ENCODE results near the gene CACNA2D3.

Gene CACNA2D3

DNA sequence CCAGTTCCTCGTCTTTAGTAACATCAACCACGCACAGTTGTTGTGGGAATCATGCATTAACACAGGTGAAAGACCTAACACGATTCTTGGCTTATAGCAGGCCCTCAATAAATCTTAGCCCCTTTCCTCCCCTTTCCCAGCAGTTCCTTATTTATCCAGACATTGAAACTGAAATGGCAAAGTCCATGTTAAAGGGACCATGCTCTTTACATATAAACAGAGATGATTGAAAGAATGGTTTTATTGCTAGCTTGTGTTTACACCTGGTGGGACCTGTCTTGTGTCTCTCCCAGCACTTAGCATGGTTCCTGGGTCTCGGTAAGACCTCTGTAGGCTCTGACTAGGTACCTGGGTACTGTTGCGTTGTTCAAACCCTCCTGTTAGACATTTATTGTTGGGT, 553.7 kb downstream of the CACNA2D3 start:
- DNase-seq (ENCODE audit: low read depth): no peak

DNA sequence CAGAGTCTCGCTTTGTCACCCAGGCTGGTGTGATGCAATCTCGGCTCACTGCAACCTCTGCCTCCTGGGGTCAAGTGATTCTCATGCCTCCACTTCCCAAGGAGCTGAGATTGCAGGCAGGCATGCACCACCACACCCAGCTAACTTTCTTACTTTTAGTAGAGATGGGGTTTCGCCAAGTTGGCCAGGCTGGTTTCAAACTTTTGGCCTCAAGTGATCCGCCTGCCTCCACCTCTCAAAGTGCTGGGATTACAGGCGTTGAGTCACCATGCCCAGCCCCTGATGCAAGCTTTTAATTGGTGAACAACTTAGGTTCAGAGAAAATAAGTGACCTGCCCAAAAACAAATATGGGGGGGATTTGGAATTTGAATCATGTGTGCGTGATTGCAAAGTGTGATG, 559.4 kb downstream of the CACNA2D3 start:
- DNase-seq (ENCODE audit: low read depth): no peak

DNA sequence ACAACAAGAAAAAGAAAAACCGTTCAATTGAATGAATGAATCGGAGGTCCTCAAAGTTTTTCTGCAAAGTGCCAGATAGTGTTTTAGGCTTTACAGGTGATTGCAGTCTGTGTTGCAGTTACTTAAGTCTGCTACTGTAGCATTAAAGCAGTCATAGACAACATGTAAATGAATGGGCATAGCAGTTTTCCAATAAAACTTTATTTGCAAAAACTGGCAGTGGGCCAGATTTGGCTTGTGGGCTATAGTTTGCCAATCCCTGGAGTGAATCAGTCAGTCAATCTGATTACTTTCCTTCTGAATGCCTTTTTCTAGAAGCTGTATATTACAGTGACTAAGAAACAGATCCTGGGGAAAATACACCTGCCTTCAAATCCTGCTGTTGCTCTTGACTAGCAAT, 562.9 kb downstream of the CACNA2D3 start:
- DNase-seq (ENCODE audit: low read depth): no peak

DNA sequence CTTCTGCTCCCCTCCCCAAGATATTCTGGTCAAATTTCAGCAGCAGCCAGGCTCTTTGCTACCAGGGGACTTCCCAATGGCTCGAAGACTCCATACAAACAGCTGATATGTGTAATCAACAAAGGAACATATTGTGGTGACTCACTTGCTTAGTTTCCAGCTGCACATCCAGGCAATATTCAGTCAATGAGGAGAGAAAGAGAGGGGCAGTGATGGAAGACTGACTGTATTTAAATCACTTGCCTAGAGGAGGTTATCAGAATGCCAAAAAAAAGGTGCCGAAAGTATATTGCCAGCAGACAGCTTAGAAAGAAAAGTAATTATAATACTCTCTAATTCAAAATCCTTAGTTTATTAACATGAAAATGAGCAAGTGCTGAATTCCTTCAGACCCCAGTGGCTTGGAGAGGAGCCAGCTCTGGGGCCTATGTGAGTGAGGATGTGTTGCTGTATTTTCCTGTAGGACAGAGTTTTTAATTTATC, 569.0 kb downstream of the CACNA2D3 start:
- no peak for DNase-seq (ENCODE audit: low read depth)

DNA sequence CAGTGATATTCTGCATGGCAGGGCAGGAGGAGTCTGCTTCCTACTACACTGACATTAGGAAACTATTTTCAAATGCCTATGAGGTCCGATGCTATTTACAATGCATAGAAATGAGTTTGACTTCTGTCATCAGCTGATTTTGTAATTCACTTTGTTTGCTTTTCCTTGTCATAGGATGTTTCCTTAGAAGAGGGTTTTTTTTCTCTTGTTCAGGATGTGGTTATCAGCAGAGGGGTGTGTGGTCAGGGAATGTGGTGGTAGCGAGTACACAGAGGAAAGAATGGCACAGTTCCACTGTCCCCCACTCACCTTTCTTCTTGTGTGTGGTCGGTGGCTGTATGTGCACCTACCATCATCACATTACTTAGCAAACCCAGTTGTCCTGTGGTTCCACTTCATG, 574.0 kb downstream of the CACNA2D3 start:
- DNase-seq (ENCODE audit: low read depth): no peak

DNA sequence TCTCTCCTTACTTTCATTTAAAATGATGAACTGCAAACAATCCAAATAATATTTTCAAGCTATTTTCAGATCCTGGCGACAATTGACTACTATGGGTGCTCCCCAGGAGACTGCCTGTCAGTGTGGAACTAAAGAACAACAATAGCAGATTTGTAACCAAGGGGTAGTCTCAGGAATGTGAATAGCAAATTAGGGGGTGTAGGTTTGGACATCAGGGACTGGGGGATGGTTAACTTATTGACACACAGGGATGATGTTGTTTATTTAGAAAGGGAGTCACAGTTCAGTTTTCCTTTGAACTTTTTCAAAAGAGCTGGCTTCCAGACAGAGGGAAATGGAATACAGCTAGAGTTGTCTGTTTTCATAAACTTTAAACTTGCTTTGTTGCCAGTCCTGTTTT, 575.7 kb downstream of the CACNA2D3 start:
- DNase-seq (ENCODE audit: low read depth): no peak

DNA sequence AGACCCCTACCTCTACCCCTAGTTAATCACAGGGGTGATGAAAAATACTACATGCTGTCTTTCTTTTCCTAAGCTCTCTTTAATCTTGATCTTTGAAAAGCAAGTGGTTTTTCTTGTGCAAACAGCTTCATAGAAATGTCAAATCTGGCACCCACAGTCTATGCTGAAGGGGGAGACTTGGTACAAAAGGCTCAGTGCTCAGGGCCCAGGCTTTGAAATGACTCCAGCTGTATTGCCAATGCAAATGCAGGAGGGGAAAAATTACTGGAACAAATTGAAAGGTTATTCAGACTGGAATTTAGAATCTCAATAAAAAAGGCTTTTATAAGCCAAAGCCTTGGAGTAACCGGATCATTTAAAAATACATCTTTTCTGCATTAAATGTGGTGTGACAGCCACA, 581.6 kb downstream of the CACNA2D3 start:
- no peak for DNase-seq (ENCODE audit: low read depth)

DNA sequence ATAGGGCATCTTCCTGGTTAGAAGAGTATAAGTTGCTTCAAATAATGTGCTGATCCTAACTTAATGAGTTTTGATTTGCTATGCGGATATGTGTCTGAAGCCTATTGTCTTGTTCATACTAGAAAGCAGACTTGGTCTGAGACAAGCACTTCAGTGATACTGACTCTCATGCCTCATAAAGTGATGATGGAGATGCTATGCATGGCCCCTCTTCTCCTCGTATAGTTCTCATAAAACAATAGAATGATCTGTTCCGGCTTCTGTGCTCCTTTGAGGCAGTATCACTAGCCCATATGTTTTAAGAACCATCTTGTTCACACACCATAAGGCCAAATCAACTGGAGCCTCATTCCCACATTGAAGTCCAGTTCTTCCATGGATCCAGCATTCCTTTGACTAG, 583.4 kb downstream of the CACNA2D3 start:
- DNase-seq (ENCODE audit: low read depth): no peak

DNA sequence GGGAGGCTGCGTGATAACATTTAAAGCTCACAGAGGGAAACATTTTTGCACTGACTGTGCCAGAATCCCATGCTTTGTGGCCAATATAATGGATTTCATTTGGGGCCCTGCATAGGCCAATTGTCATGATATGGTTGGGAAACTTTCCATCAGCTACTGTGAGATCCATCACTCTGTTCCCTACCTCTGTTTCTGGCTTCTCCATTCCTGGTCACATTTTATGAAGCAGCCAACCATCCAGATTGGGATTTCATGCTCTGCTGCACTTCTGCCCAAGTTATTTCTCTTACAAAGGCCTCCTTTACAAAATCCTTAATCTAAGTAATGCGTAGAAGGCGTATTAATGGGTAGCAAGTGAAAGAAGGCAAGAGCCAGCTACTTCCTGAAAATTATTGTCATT, 584.4 kb downstream of the CACNA2D3 start:
- no peak for DNase-seq (ENCODE audit: low read depth)

DNA sequence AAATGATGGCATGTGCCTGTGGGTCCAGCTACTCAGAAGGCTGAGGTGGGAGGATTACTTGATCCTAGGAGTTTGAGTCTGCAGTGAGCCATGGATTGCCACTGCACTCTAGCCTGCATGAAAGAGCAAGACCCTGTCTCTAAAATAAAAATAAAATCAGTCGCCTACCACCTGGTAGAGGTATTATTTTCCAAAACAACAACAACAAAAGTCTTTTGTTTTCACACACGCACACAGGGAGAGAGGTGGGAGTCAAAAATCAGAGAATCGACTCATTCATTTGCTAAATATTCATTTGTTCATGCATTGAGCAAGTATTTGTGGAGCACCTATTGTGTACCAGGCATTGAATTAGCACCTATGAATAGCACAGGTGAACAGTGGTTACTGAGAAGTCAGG, 587.4 kb downstream of the CACNA2D3 start:
- DNase-seq (ENCODE audit: low read depth): no peak

DNA sequence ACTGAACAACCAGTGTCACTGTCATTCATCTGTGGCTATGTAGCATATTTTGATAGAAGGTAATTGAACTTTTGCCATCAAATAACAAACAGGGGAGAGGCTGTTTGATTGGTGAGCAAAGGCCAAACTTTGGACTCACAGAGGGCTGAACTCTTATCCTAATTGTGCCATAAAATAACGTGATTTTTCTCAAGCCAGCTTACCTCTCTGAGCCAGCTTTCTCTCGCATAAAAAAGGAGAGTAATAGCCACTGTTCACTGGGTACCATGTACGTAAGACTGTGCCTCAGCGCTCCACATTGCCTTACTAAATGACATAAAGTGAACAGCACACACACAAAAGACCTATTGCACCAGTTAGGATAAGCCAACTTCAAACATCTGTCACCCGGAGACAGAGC, 588.6 kb downstream of the CACNA2D3 start:
- DNase-seq (ENCODE audit: low read depth): no peak

DNA sequence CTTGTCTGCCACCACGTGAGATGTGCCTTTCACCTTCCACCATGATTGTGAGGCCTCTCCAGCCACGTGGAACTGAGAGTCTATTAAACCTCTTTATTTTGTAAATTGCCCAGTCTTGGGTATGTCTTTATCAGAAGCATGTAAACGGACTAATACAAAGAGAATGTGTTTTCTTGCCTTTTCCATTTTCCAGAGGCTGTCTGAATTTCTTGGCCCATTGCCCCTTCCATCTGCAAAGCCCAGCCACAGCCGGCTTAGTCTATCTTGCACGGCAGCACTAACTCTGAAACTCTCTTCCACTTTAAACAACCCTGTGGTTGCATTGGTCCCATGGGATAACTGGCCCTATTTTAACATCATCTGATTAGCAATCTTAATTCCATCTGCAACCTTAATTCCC, 590.2 kb downstream of the CACNA2D3 start:
- DNase-seq (ENCODE audit: low read depth): no peak

DNA sequence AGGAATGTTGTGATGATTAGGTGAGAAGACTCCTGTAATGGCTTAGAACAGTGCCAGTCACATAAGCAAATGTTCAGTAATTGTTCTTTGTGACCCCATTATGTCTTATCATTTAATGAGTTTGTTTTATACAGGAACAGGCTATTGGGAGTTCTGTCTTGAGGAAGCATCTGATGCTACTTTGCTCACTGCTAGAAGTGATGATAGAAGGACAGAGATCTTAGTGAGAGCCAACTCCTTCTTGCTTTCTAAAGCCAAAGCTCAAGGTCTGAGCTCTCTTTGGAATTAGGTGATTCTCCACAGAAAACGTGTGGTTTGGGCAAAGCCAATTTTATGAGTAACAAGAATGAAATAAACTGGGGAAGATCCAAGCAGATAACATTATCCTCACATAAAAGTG, 590.7 kb downstream of the CACNA2D3 start:
- no peak for DNase-seq (ENCODE audit: low read depth)

DNA sequence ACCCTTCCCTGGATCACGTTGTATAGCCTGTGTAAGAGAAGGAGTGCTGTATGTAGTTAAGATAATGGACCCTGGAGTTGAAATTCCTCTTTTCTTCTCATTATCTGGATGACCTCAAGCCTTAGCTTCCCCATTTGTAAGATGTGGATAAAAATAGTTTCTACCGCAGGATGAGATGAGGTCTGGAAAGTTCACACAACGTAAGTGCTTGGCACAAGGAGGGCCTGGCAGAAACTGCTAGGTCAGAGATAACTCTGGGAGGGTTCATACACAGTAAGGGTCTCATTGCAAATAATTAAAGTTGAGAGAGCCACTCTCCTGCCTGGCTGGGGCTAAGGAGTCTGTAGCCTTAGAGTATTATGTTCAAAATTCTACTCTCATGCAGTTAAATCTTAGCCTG, 591.1 kb downstream of the CACNA2D3 start:
- no peak for DNase-seq (ENCODE audit: low read depth)

DNA sequence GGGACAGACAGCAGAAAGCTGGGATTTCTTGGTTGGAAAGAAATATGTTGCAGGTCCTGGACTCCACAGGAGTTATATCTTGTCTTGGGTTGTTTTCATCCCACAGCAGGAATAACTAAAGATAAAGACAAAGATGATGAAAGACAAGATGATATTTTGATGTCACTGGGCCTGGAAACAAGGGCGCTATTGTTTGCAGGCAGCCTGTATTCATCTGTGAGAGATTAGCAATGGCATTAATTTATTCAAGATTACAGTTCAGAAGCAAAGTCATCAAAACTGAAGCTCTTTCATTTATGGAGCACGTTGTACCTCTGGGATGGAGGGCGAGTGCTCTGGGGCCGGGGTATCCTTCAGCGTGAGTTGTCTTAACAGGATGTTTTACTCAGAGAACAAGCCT, 591.7 kb downstream of the CACNA2D3 start:
- no peak for DNase-seq (ENCODE audit: low read depth)

DNA sequence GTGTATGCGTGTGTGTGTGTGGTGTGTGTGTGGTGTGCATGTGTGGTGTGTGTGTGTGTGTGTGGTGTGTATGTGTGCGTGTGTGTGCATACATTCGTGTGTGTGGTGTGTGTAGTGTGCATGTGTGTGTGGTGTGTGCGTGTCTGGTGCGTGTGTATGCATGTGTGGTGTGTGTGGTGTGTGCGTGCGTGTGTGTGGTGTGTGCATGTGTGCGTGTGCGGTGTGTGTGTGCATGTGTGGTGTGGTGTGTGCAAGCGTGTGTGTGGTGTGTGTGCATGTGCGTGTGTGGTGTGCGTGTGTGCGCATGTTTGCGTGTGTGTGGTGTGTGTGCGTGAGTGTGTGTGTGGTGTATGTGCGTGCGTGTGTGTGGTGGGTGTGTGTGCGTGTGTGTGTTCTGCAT, 595.2 kb downstream of the CACNA2D3 start:
- DNase-seq (ENCODE audit: low read depth): no peak

DNA sequence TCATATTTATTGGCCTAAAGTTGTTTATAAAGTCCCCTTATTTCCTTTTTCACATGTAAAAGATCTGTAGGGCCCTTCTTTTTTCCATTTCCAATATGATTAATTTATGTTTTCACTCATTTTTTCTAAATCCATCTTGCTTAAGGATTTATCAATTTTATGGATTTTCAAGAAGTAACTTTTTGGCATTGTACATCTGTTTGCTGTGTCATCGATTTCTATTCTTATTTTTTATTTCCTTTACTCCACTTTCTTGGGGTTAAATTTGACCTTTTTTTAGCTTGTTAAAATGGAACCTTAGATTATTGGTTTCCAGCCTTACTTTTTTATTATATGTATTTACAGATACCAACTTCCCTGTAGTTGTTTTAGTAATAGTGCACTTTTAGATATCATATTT, 597.6 kb downstream of the CACNA2D3 start:
- no peak for DNase-seq (ENCODE audit: low read depth)

DNA sequence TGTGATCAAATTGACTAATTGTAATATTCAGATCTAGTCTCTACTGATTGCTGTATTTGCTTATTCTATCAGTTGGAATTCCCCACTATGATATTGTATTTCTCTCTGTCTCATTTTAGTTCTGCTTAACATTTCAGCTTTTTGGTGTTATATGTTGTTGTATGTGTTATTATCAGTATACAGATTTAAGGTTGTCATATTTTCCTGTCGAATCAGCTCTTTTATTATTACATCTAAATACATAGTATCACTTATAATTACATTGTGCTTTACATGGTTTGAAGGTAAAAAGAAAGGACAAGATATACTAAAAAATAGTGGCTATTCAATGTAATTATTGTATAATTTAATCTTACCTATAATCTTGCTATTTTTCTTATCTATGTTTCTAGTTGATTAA, 598.3 kb downstream of the CACNA2D3 start:
- DNase-seq (ENCODE audit: low read depth): no peak

DNA sequence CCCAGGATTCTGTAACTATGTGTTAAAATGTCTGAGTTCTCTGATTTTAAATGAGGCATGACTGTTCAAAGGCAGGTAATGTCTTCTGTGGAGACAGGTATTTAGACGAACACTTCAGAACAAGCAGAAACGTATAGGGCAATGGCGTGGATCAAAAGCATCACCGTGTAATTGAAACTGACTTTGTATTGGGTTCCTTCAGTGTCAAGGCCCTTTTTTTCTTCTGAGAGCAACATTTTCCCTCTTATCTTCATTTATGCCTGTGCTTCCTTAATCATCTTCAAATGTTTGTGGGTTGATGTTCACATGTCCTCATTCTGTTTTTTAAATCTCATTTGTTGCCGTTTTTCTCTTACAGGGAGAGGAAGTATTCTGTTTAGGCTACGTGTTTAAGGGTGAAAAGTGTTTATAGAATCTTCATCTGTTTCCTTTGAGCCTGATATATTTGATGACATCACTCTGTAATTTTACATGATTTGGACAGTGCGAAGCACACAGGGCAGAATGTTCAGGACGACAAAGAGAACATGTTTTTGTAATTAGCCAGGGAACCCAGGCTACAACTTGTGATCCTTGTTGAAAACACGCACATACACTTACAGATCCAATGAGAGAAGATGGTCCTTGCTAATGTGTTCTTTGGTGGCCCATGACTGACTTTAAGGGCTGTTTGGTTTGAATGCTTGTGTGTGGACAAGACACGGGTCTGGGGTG, 609.5 kb downstream of the CACNA2D3 start:
- DNase-seq (ENCODE audit: low read depth): no peak

DNA sequence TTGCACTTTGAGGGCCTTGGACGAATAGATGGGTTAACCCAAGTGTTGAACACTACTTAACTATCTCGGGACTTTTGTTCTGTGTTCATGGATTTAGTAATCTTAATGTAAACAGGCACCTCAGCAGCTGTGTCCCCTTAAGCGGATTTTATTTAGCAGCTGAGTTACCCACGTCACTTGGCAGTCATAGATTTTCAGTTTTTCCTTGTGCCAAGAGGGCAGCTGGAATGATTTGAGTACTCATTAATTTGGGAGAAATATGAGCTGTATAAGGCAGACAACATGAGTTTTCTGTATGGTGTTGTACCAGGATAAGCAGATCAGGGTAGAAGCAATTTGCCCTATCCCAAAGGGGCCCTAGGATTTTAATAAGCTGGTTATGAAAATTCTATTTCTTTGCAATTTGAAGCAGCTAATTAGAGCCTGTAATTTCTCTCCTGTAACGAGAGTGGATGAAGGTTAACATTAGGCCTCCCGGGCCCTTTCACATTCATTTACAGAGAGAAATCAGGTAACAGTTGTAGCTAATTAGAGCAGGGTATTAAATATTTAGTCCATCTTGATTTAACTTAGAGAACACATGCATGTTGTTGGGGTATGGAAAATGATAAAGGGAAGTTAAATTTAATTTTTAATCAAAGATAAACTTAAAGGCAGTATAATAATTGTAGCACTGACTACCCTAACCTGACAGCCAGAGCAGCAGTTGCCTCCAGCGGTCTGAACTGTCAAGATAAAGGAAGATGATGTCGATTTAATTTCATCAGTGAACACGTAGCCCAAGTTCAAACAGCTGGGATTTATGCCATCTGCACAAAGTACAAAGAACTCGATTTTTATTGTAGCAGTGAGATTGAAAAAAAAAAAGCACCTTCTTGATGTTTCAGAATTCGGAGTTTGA, 611.0 kb downstream of the CACNA2D3 start:
- no peak for DNase-seq (ENCODE audit: low read depth)

DNA sequence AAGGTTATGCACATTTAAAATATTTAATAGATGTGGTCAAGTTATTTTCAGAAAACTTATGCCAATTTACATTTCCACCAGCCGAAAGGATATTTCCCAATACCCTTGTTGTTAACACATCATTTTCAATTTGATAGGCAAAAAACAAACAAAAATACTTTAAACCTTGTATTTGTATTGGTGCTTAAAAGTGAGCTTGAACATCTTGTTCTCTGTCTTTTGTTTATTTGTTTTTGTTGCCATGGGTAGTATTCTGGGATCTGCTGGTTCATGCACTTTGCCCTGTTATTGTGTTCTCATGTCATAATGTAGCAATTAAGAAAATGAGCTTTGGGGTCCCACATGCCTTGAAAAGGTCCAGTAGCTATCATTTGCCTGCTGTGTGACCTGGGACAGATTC, 614.1 kb downstream of the CACNA2D3 start:
- no peak for DNase-seq (ENCODE audit: low read depth)

DNA sequence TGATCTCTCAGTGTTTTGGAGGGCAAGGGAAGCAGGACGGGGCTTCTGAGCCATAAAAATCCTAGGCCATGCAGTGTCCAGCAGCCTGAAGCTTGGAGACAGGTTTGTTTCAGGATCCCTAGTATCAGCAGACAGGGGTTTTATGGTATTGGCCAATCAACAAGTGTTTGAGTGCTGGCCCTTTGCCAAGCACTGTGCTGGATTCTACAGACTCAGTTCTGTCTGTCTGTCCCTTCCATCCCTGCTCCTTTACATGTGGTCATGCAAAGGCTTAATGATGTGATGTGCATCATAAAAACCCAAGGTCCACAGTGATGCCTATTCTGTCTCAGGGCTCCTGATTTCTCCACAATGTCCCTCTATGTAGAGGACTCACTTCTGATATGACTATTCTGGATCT, 621.4 kb downstream of the CACNA2D3 start:
- DNase-seq (ENCODE audit: low read depth): no peak

DNA sequence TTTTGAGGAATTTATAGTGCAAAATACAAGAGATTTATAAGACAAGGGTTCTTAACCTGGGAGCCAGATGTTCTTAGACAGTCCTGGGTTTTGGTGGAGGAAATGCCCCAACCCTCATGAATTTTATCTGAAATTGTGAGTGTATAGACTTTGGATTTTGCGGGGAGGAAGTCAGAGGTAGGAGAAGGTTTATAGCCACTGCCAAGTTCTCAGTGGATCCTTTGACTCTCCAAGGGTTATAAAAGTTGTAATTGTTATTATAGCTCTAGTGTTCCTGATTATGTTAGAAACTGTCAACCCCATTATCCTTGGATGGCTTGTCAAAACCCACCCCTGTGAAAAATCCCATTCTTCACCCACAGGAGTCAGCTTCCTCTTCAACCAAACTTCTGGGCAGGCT, 621.9 kb downstream of the CACNA2D3 start:
- no peak for DNase-seq (ENCODE audit: low read depth)

DNA sequence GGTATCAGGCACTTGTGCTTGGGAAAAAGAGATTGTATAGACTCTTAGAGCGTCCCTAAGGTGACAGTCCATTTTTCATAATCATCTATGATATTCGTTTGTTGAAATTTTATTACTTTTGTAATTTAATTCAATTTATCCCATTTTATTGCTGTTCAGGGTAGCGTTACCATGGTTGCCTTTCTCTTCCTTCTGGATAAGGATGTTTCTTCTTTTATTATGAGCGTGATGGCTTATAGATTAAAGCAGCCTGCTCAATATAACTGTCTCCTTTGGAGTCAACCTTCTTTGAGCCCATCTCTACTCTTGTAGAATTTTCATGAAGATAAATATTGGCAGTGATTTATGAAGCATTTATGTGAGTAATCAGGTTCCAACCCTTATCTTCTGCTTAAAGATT, 623.5 kb downstream of the CACNA2D3 start:
- no peak for DNase-seq (ENCODE audit: low read depth)
